Effector memory CD8-positive, alpha-beta T cell (primary cell): ENCODE results near the gene HCRTR1.
"Not testable (repeated sequence)": the region's sequence is repeated elsewhere in the genome, so short reads cannot be mapped to it uniquely, and the experiment has no call there.

Experiments
- ATAC-seq: fragments of 150-1000 bp; cut with Tn5 transposase; replicated peaks from 2 replicates; pipeline ENCODE4 v1.10.0; 2021; ENCODE audit warnings: mild to moderate bottlenecking, moderate library complexity
- DNase-seq, 3 experiments: peaks; one replicate each; pipeline ENCODE4 v3.0.0; 2021
- H3K27ac Mint-ChIP-seq, 2 donors: one replicate each; pipeline ENCODE4 v1.8.0; 2022; ENCODE audit warnings: mild to moderate bottlenecking in 2 of 2, mixed read lengths in 2 of 2, moderate library complexity in 2 of 2
- H3K27me3 Mint-ChIP-seq, 2 donors: one replicate each; pipeline ENCODE4 v1.8.0; 2022; ENCODE audit warnings: mixed read lengths in 2 of 2
- H3K36me3 Mint-ChIP-seq: one replicate; pipeline ENCODE4 v1.8.0; 2022; ENCODE audit warnings: mild to moderate bottlenecking, moderate library complexity, mixed read lengths; ENCODE audit not compliant: insufficient read depth
- H3K4me1 Mint-ChIP-seq, 2 donors: one replicate each; pipeline ENCODE4 v1.8.0; 2022; ENCODE audit warnings: low read depth in 2 of 2, mixed read lengths in 2 of 2
- H3K4me3 Mint-ChIP-seq, 2 donors: one replicate each; pipeline ENCODE4 v1.8.0; 2022; ENCODE audit warnings: mild to moderate bottlenecking in 2 of 2, mixed read lengths in 2 of 2, moderate library complexity in 2 of 2
- H3K9me3 Mint-ChIP-seq, 2 donors: one replicate each; pipeline ENCODE4 v1.8.0; 2022; ENCODE audit warnings: mixed read lengths in 2 of 2

The HCRTR1 gene

DNA sequence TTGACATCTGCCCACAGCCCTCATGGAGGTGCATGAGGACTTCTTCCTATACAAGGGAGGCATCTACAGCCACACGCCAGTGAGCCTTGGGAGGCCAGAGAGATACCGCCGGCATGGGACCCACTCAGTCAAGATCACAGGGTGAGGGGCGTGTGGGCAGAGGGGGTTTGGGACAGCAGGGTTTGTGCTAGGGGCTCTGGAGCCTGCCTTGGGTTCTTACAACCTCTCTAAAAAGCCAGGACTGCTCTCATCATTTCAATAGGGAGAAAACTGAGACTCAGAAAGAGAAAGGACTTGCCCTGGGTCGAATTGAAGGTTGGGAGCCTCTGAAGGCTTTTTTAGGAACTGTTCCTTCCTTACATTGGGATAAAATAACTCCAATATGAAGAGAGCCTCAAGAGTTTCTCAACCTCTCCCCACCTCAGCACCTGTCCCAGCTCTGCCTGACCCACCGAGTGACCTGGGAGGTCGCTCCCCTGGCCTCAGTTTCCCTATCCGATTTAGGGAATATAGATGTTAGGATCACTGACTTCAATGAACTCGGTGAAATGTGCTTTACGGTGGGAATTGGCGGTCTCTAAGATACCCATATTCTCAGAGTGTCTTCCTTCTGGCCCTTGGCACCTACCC lies 31.6 kb upstream of the HCRTR1 start:
- ATAC-seq: no peak
- Mint-ChIP-seq H3K4me3 (no peak overlapping the region), H3K27me3 (peaks cover 18 to 39% of the 10 kb centered on the region in 2 donors)

DNA sequence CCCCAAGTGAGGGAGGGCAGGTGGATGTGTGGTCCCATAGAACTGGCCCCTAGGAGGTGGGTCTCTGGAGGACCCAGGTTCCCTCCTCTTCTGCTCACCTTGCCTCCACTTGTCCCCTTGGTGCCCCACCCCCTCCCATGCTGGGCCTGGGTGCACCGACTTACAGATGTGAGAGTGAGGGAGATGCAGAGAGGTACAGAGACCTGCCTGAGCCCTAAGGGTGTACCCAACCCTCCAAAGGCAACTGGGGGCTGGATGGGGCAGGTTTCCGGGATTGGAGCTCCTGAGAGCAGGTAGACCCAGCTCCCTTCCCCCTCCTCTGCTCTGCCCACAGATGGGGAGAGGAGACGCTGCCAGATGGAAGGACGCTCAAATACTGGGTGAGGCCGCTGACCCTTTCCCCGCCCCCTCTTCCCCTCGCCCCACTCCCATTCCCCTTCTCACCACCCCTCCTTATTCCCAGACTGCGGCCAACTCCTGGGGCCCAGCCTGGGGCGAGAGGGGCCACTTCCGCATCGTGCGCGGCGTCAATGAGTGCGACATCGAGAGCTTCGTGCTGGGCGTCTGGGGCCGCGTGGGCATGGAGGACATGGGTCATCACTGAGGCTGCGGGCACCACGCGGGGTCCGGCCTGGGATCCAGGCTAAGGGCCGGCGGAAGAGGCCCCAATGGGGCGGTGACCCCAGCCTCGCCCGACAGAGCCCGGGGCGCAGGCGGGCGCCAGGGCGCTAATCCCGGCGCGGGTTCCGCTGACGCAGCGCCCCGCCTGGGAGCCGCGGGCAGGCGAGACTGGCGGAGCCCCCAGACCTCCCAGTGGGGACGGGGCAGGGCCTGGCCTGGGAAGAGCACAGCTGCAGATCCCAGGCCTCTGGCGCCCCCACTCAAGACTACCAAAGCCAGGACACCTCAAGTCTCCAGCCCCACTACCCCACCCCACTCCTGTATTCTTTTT lies 30.8 kb upstream of the HCRTR1 start:
- Mint-ChIP-seq H3K4me3 (no peak overlapping the region), H3K36me3 (no peaks in the 10 kb centered on the region), H3K9me3 (no peaks in the 10 kb centered on the region), H3K27me3 (peaks cover 20 to 43% of the 10 kb centered on the region in 2 donors), H3K27ac (no peak overlapping the region), H3K4me1 (peaks cover 3 to 5% of the 10 kb centered on the region in 2 donors)
- DNase-seq (no peak), ATAC-seq (no peak)

More for the DNA sequence above, 31.6 kb upstream of the HCRTR1 start:
- no peaks in the 10 kb centered on the region for H3K36me3 Mint-ChIP-seq
- H3K4me1 Mint-ChIP-seq: peaks cover 3 to 5% of the 10 kb centered on the region in 2 donors
- no peak for DNase-seq
- no peak overlapping the region for H3K27ac Mint-ChIP-seq
- H3K9me3 Mint-ChIP-seq: no peaks in the 10 kb centered on the region

DNA sequence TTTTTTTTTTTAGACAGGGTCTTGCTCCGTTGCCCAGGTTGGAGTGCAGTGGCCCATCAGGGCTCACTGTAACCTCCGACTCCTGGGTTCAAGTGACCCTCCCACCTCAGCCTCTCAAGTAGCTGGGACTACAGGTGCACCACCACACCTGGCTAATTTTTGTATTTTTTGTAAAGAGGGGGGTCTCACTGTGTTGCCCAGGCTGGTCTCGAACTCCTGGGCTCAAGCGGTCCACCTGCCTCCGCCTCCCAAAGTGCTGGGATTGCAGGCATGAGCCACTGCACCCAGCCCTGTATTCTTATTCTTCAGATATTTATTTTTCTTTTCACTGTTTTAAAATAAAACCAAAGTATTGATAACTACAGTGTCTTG lies 30.2 kb upstream of the HCRTR1 start:
- not testable (repeated sequence) for H3K36me3 Mint-ChIP-seq, ATAC-seq, H3K4me3 Mint-ChIP-seq, DNase-seq, H3K9me3 Mint-ChIP-seq, H3K27ac Mint-ChIP-seq, H3K4me1 Mint-ChIP-seq
- peaks cover 27 to 50% of the 10 kb centered on the region in 2 donors for H3K27me3 Mint-ChIP-seq

- no peak overlapping the region for H3K27ac Mint-ChIP-seq
- H3K27me3 Mint-ChIP-seq: peaks cover 28 to 56% of the 10 kb centered on the region in 2 donors
- no peak overlapping the region for H3K4me3 Mint-ChIP-seq
- H3K4me1 Mint-ChIP-seq: peaks cover 3 to 5% of the 10 kb centered on the region in 2 donors
- no peaks in the 10 kb centered on the region for H3K9me3 Mint-ChIP-seq
- no peaks in the 10 kb centered on the region for H3K36me3 Mint-ChIP-seq
- ATAC-seq (peak; percentile 44), DNase-seq (peak; percentile 15 to 24 (median 18))
Observed at GRCh38 chr1:31587720-31588423, 29.6 kb upstream of the HCRTR1 start.

- no peak for ATAC-seq
- Mint-ChIP-seq H3K4me1 (peaks cover 5% of the 10 kb centered on the region in 2 donors), H3K27me3 (peaks cover 28 to 56% of the 10 kb centered on the region in 2 donors), H3K9me3 (no peaks in the 10 kb centered on the region), H3K27ac (no peak overlapping the region), H3K36me3 (no peaks in the 10 kb centered on the region), H3K4me3 (no peak overlapping the region)
- no peak for DNase-seq
Observed at GRCh38 chr1:31588751-31589515, 28.6 kb upstream of the HCRTR1 start.

GRCh38 chr1:31591425-31592093 lies 25.9 kb upstream of the HCRTR1 start:
- no peak for ATAC-seq
- H3K9me3 Mint-ChIP-seq: no peaks in the 10 kb centered on the region

GRCh38 chr1:31592132-31592531 lies 25.4 kb upstream of the HCRTR1 start:
- Mint-ChIP-seq H3K27me3 (peaks cover 36 to 58% of the 10 kb centered on the region in 2 donors), H3K27ac (no peak overlapping the region), H3K4me3 (no peak overlapping the region), H3K4me1 (peaks cover 5% of the 10 kb centered on the region in 2 donors), H3K9me3 (no peaks in the 10 kb centered on the region), H3K36me3 (no peaks in the 10 kb centered on the region)
- ATAC-seq: no peak
- DNase-seq: no peak

More at GRCh38 chr1:31591425-31592093, 25.9 kb upstream of the HCRTR1 start:
- no peak overlapping the region for H3K4me3 Mint-ChIP-seq
- peaks cover 36 to 57% of the 10 kb centered on the region in 2 donors for H3K27me3 Mint-ChIP-seq
- H3K27ac Mint-ChIP-seq: no peak overlapping the region
- H3K4me1 Mint-ChIP-seq: peaks cover 5% of the 10 kb centered on the region in 2 donors
- H3K36me3 Mint-ChIP-seq: no peaks in the 10 kb centered on the region
- DNase-seq: no peak

DNA sequence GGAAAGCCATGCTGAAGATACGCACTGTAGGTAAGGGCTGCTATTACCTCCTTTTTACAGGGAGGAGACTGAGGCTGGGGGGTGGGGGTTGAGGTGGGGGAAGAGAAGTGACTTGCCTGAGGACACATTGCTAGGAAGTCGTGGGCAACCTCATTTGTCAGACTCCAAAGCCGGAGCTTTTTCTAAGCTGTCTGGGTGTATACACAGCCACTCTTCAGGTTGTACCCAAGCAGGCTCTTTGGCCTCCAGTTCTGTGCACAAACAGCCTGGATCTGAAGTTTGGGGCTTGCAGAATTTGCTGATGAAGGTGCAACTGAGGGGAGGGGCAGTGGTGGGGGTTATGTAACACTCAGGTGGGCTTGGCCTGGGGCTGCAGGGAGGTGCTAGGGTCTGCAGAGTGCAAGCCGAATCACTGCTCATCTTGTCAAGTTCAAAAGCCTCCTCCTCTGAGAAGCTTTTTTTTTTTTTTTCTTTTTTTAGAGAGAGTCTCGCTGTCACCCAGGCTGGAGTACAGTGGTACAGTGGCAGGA lies 24.3 kb upstream of the HCRTR1 start:
- no peak for DNase-seq
- no peak for ATAC-seq
- Mint-ChIP-seq H3K27ac (no peak overlapping the region), H3K36me3 (no peaks in the 10 kb centered on the region), H3K9me3 (no peaks in the 10 kb centered on the region), H3K4me1 (peaks cover 3 to 5% of the 10 kb centered on the region in 2 donors), H3K27me3 (peaks cover 30 to 51% of the 10 kb centered on the region in 2 donors), H3K4me3 (no peak overlapping the region)

DNA sequence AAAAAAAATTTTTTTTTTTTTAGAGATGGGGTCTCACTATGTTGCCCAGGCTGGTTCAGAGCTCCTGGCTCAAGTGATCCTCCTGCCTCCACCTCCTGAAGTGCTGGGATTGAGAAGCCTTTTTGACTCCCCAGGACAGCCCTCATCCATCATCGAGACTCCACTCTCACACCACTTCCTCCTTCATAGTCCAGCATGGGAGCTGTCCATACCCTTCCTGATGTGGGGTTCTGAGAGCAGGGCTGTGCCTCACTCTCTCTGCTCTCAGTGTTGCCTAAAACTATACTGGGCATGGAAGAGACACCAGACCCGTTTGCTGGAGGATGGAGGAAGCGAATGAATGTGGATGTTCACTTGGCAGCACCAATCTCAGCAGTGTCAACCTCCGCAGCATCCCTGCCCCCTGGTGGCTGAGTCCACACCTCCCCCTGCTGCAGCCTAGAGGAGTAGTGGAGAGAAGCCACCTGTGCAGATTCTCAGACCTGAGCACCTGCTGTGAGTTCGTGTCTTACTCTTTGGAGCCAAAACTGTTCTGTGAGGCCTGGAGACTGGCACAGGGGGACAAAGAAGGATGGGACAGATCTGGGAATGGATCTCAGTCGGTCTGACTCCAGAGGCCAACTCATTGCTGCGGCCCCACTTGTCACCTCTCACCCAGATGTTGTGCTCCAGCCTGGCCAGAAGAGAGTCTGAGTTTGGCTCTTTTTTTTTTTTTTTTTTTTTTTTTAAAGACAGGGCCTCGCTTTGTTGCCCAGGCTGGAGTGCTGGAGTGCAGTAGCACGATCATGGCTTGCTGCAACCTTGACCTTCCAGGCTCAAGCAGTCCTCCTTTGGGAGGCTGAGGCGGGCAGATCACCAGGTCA lies 23.5 kb upstream of the HCRTR1 start:
- no peaks in the 10 kb centered on the region for H3K36me3 Mint-ChIP-seq
- H3K9me3 Mint-ChIP-seq: no peaks in the 10 kb centered on the region
- no peak overlapping the region for H3K27ac Mint-ChIP-seq
- peak; percentile 93 for ATAC-seq
- DNase-seq: peak; percentile 61 to 63 (median 62)
- peaks cover 29 to 46% of the 10 kb centered on the region in 2 donors for H3K27me3 Mint-ChIP-seq
- peaks cover 2 to 5% of the 10 kb centered on the region in 2 donors for H3K4me1 Mint-ChIP-seq
- H3K4me3 Mint-ChIP-seq: no peak overlapping the region

DNA sequence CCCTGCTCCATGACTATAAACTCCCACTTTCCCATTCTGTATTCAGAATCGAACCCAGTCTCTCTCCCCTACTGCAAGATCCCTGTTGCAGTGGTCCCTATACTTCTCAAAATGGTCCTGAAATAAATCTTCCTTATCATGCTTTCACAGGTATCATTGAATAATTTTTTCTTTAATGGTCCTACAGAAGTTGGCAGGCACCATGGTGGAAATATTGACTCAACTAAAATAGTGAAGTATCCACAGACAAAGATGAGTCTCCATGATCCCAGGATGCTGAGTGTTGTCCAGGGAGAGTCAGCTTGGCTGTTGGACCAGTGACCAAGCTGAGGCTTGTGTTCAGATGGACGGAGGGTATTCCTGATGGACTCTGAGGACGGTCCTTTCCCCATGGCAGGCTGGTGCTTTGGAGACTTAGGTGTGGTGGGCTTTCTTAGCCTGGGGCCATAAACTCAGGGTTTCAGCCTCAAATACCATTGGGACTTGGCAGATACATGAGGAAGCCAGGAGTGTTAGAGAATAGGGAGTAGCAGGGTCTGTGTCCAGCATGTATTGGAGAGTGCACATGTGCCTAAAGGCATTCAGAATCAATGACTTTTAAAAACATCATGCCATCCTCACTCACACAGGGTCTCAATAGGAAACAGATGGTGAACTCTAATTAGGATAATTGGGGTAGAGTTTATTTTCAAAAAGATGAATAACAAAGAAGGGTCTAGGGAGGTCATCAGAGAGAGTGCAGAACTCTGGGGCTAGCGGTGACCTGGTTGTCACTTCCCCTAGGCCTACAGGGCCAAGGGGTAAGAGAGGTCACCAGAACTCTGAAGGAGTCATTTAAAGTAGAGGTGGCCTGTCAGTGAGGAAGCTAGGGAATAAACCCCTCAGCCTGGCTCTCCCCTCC lies 21.4 kb upstream of the HCRTR1 start:
- H3K36me3 Mint-ChIP-seq: no peaks in the 10 kb centered on the region
- ATAC-seq: no peak
- no peak overlapping the region for H3K4me3 Mint-ChIP-seq
- no peaks in the 10 kb centered on the region for H3K9me3 Mint-ChIP-seq
- peaks cover 0 to 2% of the 10 kb centered on the region in 2 donors for H3K4me1 Mint-ChIP-seq
- no peak for DNase-seq
- no peak overlapping the region for H3K27ac Mint-ChIP-seq
- H3K27me3 Mint-ChIP-seq: peaks cover 19 to 29% of the 10 kb centered on the region in 2 donors

- ATAC-seq (no peak), DNase-seq (no peak)
- Mint-ChIP-seq H3K36me3 (no peaks in the 10 kb centered on the region), H3K9me3 (no peaks in the 10 kb centered on the region), H3K4me1 (peaks cover 0 to 2% of the 10 kb centered on the region in 2 donors), H3K4me3 (no peak overlapping the region), H3K27me3 (peaks cover 15 to 23% of the 10 kb centered on the region in 2 donors), H3K27ac (no peak overlapping the region)
Observed at GRCh38 chr1:31596737-31597097, 20.8 kb upstream of the HCRTR1 start.
